Upper lobe of right lung (tissue), 1 donor: ENCODE data around the gene CCDC201. TPM values are rescaled to one million over a fixed set of nuclear protein-coding genes. Genes with fewer than 3 reads are reported as not detected.

Experiments used
- ATAC-seq: fragments of 200-7000 bp; cut with Tn5 transposase; one replicate; pipeline ENCODE4 v1.9.1; 2020; ENCODE audit warnings: mild to moderate bottlenecking, moderate library complexity
- DNase-seq: peaks from one replicate; pipeline ENCODE4 v3.0.0-alpha.2; 2020
- H3K27ac ChIP-seq: fragments of 200-600 bp; one replicate; pipeline ENCODE4 v1.8.0; 2022
- H3K27me3 ChIP-seq: fragments of 200-600 bp; one replicate; pipeline ENCODE4 v1.8.0; 2022; ENCODE audit warnings: mild to moderate bottlenecking
- H3K36me3 ChIP-seq: fragments of 200-600 bp; one replicate; pipeline ENCODE4 v1.8.0; 2022
- H3K4me1 ChIP-seq: fragments of 200-600 bp; one replicate; pipeline ENCODE4 v1.8.0; 2022
- H3K4me3 ChIP-seq: fragments of 200-600 bp; one replicate; pipeline ENCODE4 v1.8.0; 2022; ENCODE audit warnings: mild to moderate bottlenecking
- H3K9me3 ChIP-seq: fragments of 200-600 bp; one replicate; pipeline ENCODE4 v1.8.0; 2022
- CTCF ChIP-seq: fragments of 200-600 bp; IDR thresholded peaks from one replicate; pipeline ENCODE4 v1.8.0; 2022; ENCODE audit warnings: antibody characterized with exemption
- intact Hi-C: fragments of 100-400 bp; cut with DNase I; formaldehyde crosslinking; loops from one replicate; pipeline ENCODE4 v1.11.0; 2022
- total RNA-seq: library from RNA; stranded (reverse); fragmentation: NEBNext Ultra II Directional; extraction: Animal tissue kit (Norgen Biotek cat#: 25700); gene quantifications from one replicate; pipeline ENCODE4 v1.2.1, GENCODE V29; 2021
- donor health status: DM: no; HTN: yes; CAD: no; lungs with severe emphysema.

CCDC201 gene
- total RNA-seq, 1 donor from 2014 or later: not detected

- intact Hi-C loops: loop anchor here (10.0 kb wide), 2 partner anchors 440 to 1180 kb away; no protein-coding TSS in a partner anchor
- Histone ChIP-seq H3K27me3 (peaks cover 32% of the 10 kb centered on the region), H3K27ac (no peak overlapping the region), H3K4me3 (no peak overlapping the region), H3K36me3 (no peaks in the 10 kb centered on the region), H3K9me3 (no peaks in the 10 kb centered on the region), H3K4me1 (peaks cover 5% of the 10 kb centered on the region)
- no peak for TF ChIP-seq CTCF
- no peak for ATAC-seq
- DNase-seq: no peak
These were observed 42.0 kb upstream of the CCDC201 start for GRCh38 chr7:45914911-45915310.

- no peak overlapping the region for H3K4me3 ChIP-seq
- H3K9me3 ChIP-seq: no peaks in the 10 kb centered on the region
- intact Hi-C loops: loop anchor here (10.0 kb wide), 2 partner anchors 442 to 1182 kb away; no protein-coding TSS in a partner anchor
- H3K27me3 ChIP-seq: peaks cover 14% of the 10 kb centered on the region
- H3K36me3 ChIP-seq: no peaks in the 10 kb centered on the region
- H3K4me1 ChIP-seq: no peaks in the 10 kb centered on the region
- DNase-seq (no peak), ATAC-seq (no peak)
- H3K27ac ChIP-seq: no peak overlapping the region
- no peak for TF ChIP-seq CTCF
These were observed 40.1 kb upstream of the CCDC201 start for GRCh38 chr7:45912972-45913371.

- Histone ChIP-seq H3K9me3 (no peaks in the 10 kb centered on the region), H3K36me3 (no peaks in the 10 kb centered on the region), H3K4me1 (no peaks in the 10 kb centered on the region), H3K4me3 (no peak overlapping the region), H3K27me3 (peaks cover 4% of the 10 kb centered on the region), H3K27ac (no peak overlapping the region)
- DNase-seq (no peak), ATAC-seq (no peak)
- intact Hi-C loops: loop anchor here (10.0 kb wide), 2 partner anchors 443 to 1183 kb away; no protein-coding TSS in a partner anchor
- TF ChIP-seq CTCF: no peak
These were observed 38.4 kb upstream of the CCDC201 start for GRCh38 chr7:45911311-45911710.

GRCh38 chr7:45910855-45911254 is 38.0 kb upstream of the CCDC201 start:
- H3K27ac ChIP-seq: no peak overlapping the region
- no peak for TF ChIP-seq CTCF
- DNase-seq: no peak
- no peak for ATAC-seq
- no peaks in the 10 kb centered on the region for H3K4me1 ChIP-seq
- intact Hi-C loops: loop anchor here (10.0 kb wide), 2 partner anchors 444 to 1184 kb away; no protein-coding TSS in a partner anchor
- H3K36me3 ChIP-seq: no peaks in the 10 kb centered on the region
- no peaks in the 10 kb centered on the region for H3K27me3 ChIP-seq
- H3K9me3 ChIP-seq: no peaks in the 10 kb centered on the region
- H3K4me3 ChIP-seq: no peak overlapping the region

- TF ChIP-seq CTCF: no peak
- no peaks in the 10 kb centered on the region for H3K9me3 ChIP-seq
- intact Hi-C loops: no loop called here
- H3K27me3 ChIP-seq: no peaks in the 10 kb centered on the region
- ATAC-seq (no peak), DNase-seq (no peak)
- no peak overlapping the region for H3K27ac ChIP-seq
- H3K4me3 ChIP-seq: no peak overlapping the region
- no peaks in the 10 kb centered on the region for H3K4me1 ChIP-seq
- no peaks in the 10 kb centered on the region for H3K36me3 ChIP-seq
These were observed 36.7 kb upstream of the CCDC201 start for GRCh38 chr7:45909561-45909960.

GRCh38 chr7:45902820-45903219 is 29.9 kb upstream of the CCDC201 start:
- H3K27me3 ChIP-seq: no peaks in the 10 kb centered on the region
- no peaks in the 10 kb centered on the region for H3K9me3 ChIP-seq
- H3K36me3 ChIP-seq: no peaks in the 10 kb centered on the region
- no peaks in the 10 kb centered on the region for H3K4me1 ChIP-seq
- H3K27ac ChIP-seq: no peak overlapping the region
- DNase-seq (no peak), ATAC-seq (no peak)
- TF ChIP-seq CTCF: no peak
- no peak overlapping the region for H3K4me3 ChIP-seq
- intact Hi-C loops: no loop called here
